CMK (cell line): ENCODE results near the gene PPM1G.

Source experiments
- DNase-seq: peaks from one replicate; pipeline ENCODE4 v3.0.0-alpha.2; 2010; ENCODE audit warnings: low read depth

PPM1G gene

GRCh38 chr2:27412419-27413152 lies 3.2 kb upstream of the PPM1G start:
- no peak for DNase-seq

DNA sequence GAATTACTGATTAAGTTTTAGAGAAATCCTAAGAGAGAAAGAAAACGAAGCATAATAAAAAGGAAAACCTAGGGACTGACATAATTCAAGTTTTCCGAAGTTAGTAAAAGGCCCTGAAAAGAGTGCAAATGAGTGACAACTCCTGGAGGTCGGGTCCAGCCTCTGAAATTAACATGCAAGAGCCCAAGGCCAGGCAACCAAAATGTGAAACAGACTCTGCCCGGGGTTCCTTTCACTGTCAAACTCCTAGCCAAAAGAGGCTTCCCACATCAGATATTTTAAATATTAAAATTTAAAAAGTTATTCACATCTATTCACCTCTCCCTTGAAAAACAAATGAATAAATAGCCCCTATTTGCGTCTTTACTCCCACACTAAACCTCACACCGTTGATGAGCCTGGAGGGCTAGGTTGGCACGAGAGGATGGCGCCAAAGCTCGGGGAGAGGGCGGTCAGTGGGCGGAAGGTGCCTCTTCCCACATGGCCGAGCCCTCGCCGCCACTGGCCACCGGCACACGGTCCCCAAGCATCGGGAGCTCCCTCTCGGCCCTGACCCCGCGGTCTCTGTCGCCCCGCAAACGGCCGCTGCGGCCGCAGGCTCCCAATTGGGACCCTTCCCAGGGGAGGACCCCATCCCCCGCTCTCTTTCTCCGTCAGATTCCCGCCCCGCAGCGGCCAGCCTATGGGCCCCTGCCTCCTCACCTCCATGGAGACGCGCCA lies 630 bp downstream of the PPM1G start:
- no peak for DNase-seq

- peak; percentile 36 for DNase-seq
These were observed 1.4 kb downstream of the PPM1G start for GRCh38 chr2:27407798-27408491.

DNA sequence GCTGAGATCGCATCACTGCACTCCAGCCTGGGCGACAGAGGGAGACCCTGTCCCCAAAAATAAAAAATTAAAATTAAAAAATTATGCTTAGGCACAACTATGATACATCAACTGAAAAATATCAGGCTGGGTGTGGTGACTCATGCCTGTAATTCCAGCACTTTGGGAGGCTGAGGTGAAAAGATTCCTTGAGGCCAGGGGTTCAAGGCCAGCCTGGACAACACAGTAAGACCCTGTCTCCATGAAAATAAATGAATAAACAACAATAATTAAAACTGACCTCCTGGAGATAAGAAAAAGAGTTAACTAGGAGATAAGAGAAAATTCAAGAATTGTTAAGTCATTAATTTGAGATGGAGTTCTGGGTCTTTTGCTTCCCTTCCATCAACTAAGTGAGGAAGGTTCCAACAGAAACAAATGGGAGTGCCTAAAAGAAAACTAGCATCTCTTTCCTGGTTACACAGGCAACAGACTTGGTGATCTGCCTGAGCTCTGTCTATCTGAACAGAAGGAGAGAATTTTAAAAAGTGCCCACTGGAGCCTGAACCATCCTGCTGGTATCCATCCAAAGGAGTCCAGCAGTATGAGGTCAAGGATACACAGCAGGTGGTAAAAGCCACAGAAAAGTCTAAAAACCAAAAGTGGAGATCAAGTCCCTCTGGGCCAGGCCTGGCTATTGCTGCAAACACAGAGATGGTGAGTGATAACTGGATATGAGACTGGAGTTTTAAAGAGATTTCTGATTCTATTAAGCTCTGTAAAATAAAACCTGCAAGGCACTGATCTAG lies 8.8 kb downstream of the PPM1G start:
- no peak for DNase-seq

- no peak for DNase-seq
These were observed 10.4 kb downstream of the PPM1G start for GRCh38 chr2:27398962-27399361.

DNA sequence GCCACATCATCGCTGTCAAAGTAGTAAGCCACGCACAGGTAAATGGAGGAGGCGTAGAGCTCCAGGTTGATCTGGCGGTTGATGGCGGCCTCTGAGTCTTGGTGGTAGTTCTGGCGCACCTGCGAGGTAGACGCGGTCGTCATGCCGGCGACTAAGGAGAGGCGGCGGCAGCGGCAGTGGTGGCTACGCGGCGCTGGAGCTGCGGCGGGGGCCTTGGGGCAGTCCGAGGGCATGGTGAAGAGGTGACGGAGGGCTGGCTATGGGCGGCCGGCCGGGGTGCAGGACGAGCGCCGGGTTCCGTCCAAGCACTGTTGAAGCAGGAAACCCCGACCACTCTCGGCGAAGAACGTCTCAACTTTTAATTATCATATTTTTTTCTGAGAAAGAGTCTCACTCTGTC lies 16.2 kb downstream of the PPM1G start:
- DNase-seq: no peak

DNA sequence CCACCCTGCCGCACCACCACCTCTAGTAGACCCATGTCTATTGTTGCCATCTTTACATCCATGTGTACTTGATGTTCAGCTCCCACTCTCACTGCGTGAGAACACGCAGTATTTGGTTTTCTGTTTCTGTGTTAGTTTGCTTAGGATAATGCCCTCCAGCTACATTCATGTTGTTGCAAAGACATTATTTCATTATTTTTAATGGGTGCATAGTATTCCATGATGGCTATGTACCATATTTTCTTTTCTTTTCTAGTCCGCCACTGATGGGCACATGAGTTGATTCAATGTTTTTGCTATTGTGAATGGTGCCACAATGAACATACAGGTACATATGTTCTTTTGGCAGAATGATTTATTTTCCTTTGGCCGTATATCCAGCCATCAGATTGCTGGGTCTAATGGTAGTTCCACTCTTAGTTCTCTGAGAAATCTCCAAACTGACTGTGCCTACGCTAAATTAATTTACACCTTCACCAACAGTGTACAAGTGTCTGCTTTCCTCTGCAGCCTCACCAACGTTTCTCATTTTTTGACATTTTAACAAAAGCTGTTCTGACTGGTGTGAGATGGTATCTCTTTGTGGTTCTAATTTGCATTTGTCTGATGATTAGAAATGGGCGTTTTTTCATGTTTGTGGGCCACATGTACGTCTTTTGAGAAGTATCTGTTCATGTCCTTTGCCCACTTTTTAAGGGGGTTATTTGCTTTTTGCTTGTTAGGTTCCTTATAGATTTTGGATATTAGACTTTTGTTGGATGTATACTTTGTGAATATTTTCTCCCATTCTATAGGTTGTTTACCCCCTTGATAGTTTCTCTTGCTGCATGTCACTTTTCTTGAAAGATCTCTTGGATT lies 18.3 kb downstream of the PPM1G start:
- DNase-seq: no peak

- DNase-seq: no peak
These were observed 27.7 kb downstream of the PPM1G start for GRCh38 chr2:27381577-27382181.

- peak; percentile 80 for DNase-seq
These were observed 28.5 kb downstream of the PPM1G start, which contains the start of gene ZNF513 for GRCh38 chr2:27380626-27381545. Gene ZNF513, minus strand, starts transcription at chr2:27380734. Its CDS starts 208 bp downstream, at chr2:27380526.

DNA sequence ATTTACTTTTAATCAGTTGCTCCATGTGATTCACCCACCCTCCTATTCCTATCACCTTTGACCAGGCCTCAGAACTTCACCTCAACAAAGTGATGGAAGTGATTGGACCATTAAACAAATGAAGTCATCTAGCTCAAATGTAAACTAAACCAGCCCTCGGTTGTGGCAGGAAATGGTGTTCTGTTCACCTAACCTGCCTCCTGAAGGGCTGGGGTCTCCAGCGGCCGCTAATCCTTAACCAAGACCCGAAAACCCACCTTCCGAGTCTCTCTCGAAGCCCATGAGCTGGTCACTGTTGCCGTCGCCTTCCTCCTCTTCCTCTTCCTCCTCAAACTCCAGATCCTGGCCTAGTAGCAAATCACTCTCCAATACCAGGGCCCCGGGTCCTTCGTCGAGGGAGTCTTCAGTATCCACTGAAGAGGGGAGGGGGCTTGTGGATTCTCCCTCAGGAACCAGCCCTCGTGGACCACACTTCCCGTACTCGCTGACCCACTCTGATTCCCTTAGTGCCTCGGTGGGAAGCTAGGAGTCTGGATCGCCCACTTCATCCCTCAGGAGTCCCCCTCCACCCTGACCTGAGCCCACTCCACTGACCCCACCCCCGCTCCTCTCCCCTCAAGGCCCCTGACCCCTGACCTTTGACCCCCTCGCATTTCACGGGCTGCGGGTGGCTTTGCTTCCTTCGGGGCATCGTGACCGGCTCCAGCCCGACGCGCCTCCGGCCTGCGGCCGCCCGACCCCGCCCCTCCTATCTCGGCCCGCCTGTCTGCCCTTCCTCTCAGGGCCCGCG lies 29.4 kb downstream of the PPM1G start:
- peak; percentile 74 for DNase-seq

DNA sequence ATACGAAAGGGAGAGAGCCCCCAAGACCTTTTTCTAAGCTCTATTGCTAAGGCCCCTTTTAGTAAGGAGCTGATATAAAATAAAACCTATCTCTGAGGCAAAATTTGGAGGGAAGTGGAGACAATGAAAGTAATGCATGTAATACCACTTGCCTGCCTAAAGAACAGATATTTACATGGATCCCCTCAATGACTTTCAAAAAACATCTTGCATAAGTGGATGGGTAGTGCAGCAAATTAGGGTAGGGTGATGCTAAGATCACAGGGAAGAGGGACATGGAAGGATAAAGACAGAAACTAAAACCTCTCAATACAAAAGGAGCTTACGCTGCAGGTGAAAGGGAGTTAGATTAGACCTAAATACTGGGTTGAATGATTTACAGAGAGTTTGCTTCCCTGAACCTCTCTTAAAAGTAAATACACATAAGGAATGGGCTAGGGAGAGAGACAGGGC lies 30.0 kb downstream of the PPM1G start:
- DNase-seq: no peak

DNA sequence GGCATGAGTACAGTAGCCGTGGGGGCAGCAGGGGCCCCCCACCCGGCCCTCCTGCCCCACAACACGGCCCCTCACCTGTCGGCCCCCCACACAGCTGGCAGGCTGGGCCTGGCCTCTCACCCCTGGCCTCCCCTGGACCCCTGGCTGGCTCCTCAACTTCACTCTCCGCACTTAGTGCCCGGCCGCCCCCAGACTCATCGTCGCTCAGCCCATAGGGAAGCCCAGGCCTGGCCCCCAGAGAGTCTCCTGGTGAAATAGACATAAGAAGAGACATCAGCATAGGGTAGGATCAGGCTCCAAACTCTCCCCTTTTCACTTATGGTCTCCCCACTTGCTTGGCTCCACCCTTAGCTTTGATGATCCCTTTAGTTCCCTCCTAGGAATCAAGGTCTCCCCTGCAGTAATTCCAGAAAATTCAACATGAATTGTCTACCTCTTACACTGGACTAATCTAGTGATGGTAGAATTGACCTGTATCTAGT lies 30.5 kb downstream of the PPM1G start:
- DNase-seq: no peak

DNA sequence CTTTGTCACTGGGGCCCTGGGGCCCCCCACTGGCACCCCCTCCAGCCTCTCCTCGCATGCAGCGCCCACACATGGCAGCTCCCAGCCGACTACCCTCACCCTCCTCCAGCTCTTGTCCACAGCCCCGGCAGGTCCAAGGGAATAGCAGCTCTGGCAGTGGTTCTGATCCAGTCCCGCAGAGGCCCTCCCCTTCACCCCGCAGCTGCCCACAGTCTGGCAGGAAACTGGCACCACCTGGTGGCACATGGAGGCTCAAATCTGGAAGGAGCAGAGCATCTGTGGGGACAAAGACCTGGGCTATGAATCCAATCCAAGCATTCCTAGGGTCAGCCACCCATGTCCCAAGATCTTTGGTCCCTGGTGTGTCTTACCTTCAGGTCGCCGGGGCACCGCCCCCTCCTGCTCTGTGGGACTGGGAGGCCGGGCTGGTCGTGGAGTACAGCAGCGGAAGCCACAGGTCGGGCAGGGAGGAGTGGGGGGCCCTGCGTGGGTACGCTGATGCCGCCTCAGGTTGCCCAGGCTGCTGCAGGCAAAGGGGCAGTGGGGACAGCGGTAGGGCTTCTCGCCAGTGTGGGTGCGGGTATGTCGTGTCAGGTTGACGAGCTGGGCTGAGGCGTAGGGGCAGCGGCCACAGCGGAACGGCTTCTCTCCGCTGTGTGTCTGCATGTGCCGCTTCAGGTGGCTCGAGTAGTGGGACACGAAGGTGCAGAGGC lies 31.1 kb downstream of the PPM1G start:
- no peak for DNase-seq

- no peak for DNase-seq
These were observed 31.7 kb downstream of the PPM1G start for GRCh38 chr2:27377618-27378095.

GRCh38 chr2:27376866-27377617 lies 32.3 kb downstream of the PPM1G start:
- DNase-seq: no peak

DNA sequence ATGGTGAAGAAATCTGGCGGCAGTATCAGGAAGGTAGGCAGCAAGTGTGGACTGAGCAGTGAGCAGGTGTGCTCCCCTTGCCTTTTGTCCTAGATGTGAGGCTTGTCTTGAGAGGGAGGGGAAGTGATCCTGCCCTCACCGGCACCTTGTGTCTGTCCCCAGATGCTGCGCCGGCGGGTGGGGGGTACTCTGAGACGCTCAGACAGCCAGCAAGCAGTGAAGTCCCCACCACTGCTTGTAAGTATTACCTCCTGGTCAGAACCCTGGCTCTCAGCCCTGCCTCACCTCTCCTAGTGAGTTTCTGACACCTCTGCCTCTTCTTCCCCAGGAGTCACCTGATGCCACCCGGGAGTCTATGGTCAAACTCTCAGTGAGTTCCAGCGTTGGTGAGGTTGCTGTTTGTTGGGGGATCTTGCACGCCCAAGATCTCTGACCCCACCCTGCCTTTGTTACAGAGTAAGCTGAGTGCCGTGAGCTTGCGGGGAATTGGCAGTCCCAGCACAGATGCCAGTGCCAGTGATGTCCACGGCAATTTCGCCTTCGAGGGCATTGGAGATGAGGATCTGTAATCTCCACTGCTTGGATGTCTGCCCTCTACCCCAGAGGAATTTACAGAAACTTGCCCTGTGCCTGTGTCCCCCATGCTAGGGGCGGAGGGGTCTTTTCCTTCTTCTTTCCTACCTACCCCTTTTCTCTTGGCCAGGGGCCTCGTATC lies 33.1 kb downstream of the PPM1G start:
- DNase-seq: no peak
